Activated naive CD4-positive, alpha-beta T cell treated with Interleukin-2 at 50 U/mL for 16 hours (primary cell): Measurements from ENCODE around the gene ADRA2B.

Source experiments
- DNase-seq: peaks from one replicate; pipeline ENCODE4 v3.0.0-alpha.2; 2020

Gene ADRA2B

DNA sequence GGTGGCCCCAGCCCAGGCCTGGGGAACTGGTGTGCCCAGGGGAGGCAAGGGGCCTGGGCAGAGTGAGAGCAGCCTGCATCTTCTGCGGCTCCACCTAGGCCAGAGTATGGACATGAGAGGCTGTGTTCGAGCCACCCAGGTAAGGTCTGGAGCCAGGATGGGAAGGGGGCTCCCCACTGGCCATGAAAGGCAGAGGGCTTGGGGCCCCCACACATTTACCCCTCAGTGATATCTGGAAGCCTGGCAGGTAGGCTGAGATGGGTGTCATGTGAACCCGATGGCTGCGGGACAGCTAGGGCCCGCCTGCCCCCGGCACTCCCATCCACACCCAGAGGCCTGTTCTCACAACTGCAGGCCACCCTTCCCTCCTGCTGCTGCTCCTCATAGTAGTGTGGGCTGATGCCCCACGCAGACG is 13.2 kb downstream of the ADRA2B start:
- no peak for DNase-seq

DNA sequence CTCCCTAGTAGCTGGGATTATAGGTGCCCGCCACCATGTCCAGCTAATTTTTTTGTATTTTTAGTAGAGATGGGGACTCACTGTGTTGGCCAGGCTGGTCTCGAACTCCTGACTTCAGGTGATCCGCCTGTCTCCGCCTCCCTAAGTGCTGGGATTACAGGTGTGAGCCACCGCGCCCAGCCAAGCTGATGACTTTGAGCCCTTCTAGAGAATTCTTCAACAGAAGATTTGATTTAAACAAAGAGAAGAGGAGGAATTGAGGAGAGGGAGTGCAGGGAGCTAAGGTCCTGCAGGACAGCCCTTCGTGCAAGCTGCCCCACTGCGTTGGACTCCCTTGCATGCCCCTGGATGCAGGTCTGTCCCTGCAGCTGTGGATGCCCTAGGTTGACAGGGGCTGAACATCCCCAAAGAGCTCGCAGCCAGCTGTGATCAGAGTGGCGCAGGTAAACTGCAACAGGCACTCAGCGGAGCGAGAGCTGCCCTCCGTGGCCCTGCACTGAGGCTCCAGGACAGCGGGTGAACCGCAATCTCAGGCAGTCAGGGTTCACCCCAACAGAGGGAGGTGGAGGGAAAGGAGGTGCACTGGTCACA is 13.7 kb downstream of the ADRA2B start:
- peak; percentile 0 for DNase-seq

DNA sequence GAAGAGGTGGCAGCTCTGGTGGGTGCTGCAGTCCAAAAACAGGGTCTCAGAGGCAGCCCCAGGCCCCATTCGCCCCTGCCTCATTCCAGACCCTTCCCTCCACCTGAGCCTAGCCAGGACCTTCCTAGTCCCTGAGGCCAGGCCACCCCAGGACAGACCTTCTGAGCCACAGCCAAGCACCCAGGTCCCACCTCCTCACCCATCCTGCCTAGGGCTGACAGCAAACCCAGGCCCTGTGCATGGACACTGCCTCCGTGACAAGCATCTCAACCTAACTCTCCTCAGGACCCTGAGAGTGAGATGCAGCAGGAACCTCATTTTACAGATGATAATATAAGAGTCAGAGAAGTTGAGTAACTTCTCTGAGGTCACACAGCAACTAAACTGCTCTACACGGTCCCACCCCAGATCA is 15.5 kb downstream of the ADRA2B start:
- peak; percentile 0 for DNase-seq

DNA sequence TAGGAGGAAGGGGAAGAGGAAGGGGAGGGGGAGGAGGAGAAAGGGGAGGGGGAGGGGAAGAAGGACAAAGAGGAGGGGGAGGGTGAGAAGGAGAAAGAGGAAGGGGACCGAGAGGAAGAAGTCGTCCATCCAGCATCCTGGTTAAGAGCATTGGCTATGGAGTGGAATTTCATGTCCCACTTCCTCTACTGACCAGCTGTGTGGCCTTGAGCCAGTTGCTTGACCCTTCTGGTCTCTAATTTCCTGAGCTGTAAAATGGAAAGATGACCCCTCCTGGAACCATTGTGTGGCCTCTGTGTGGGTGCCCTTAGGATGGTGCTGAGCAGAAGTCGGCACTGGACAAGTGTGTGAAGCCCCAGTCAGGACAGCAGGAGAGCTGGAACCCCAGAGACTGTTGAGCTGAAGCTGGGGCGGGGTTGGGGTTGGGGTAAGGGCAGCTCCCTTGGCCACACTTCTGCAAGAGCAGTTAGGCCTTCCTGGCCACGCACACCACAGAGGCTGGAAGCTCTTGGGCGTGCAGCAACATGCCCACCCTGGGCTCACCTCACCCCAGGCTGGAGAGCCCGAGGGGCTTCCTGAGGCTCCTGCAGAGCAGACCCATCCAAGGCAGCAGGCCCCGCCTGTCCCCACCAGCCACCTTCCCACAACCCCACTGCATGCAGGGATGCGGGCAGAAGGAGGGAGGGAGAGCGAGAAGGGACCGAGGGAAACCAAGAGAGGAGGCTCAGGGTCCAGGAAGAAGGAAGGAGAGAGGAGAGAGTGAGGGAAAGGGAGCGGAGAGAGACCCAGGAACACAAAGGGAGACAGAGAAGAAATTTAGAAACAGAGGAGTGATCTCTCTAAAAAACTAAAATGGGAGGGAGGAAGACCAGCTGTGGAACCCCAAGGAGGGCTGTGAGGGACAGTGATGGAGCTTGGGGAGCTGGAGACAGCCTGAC is 16.2 kb downstream of the ADRA2B start:
- no peak for DNase-seq

DNA sequence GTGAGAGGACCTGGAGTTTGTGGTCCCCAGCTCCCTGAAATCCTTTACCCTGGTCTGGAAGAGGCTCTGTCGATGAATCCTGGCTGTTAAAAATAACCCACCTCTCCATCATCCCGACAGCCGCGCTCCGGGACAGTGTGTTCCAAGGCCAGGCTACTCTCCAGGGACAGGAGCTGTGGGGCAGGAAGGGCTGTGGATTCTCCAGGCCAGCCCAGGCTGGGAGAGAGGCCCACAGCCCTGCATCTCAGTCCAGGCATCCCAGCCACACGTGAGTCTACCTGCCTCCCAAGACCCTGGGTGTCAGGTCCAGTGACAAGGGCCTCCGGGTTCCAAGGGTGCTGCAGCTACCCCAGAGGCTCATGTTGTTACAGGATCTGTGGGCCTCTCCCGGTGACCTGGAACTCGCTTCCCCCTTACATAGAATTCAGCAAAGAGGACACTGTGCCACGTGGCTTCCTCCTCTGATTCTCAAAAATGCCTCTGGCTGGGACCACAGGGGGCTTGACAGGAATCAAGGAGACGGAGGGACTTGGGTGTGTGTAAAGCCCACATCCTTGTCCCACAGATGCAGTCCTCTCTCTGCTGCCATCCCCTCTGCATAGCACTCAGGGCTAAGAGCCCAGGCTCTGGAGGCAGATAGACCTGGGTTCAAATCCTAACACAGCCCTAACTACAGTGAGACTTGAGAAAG is 17.3 kb downstream of the ADRA2B start:
- no peak for DNase-seq

DNA sequence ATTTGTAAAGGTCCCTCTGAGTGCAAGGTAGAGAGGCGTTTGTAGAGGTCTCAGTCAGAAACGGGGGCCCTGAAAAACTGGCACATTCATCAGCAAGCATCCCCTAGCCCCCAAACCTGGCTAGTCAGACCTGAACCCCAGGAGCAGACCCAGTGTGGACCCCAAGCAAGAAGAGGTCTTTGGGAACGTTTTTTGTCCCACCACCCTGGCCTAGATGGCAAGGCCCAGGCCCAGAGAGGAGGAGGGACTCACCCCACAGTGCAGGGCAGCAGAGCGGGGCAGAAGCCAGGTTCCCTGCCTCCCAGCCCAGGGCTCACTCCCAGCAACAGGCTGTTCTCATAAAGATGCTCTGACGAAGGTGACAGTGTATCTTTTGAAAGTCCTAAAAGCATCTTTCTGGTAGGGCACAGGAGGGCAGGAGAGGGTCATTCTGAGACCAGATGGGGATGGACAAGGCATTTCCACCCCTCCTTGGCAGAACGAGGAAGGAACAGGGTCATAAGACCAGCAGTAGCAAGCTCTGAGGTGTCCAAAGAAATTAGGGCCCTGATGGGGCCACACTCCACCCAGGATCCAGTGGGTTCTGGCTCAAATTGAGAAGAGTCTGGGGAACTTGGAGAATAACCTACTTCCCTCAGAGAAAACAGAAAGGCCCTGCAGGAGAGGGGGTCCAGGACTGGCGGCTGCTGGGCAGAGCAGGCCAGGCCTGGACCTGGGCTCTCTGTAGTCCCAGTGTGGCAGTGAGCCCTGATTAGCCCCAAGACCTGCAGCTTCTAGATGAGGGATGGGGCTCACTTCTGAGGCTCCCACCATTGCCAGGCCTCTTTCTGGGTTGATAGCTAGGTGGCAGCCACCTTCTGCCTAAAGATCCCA is 18.2 kb downstream of the ADRA2B start:
- no peak for DNase-seq

DNA sequence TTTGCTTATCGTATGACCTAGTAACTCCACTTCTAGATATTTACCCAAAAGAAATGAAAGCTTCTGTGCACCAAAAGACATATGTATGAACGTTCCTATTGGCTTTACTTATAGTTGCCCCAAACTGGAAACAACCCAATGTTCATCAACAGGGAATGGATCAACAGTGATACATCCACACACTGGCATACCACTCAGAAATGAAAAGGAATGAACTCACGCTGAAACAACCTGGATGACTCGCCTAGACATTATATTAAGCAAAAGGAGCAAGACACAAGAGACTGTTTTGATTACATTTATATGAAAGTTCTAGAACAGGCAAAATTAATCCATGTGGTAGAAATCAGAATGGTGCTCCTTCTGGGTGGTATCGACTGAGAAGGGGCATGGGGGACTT is 18.9 kb downstream of the ADRA2B start:
- DNase-seq, result no peak

DNA sequence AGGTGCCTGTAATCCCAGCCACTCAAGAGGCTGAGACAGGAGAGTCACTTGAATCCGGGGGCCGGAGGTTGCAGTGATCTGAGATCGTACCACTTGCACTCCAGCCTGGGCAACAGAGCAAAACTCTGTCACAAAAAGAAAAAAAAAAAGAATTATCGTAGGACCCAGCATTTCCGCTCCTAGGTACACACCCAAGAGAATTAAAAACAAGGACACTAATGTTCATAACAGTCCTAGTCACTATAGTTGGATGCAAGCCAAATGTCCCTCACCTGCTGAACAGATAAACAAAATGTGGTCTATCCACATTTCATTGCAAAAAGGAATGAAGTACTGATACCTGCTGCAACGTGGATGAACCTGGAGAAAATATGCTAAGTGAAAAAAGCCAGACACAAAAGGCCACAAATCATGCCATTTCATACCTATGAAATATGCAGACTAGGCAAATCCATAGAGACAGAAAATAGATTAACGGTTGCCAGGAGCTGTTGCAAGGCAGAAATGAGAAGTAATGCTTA is 21.2 kb downstream of the ADRA2B start:
- no peak for DNase-seq

DNA sequence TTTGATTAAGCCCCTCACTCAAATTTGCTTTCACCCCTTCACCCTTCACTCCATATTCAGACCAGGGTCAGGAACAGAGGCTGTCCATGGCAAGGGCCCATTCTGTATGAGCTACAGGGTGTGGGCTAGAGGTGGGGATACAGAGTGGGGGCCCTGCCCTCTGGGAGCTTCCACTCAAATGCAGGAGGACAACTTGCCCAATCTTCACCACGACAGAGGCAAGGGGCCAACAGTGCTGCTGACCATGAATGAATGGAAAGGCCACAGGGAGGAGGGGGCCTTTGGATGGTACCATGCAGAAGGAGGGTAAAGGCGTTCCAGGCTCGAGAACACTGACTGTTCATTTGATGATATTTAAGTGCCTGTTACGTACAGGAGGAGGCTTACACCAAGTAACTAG is 22.8 kb downstream of the ADRA2B start:
- no peak for DNase-seq

DNA sequence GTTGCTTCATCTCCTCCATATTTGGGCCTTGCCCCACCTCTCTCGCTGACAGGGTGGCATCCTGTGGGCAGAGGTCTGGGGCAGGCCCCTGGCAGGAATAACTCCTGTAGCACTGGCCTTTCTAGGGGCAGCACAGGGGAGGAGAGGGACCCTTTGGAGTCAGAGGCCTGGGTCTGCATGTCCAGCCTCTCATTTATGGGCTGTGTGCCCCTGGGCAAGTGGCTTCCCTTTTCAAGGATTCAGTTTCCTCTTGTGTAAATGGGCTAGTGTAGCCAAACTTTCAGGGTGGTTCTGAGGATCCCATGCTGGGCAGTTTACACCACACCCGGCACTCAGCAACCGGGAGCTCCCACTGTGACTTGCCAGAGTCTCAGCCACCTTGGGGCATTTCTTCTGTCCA is 23.4 kb downstream of the ADRA2B start:
- DNase-seq, result no peak

DNA sequence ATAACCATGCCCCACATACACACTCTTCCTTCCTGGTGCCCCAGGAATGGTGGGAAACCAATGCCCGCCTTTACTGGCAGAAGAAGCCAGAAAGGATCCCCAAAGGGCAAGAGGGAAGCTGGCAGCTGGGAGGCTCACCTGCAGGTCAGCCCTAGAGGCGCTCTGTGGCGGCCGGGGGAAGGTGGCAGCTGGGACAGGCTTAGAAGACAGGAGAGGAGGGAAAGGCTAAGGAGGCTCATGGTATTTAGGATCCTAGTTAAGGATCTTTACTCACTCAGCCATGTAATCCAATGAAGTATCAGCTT is 23.8 kb downstream of the ADRA2B start:
- no peak for DNase-seq

DNA sequence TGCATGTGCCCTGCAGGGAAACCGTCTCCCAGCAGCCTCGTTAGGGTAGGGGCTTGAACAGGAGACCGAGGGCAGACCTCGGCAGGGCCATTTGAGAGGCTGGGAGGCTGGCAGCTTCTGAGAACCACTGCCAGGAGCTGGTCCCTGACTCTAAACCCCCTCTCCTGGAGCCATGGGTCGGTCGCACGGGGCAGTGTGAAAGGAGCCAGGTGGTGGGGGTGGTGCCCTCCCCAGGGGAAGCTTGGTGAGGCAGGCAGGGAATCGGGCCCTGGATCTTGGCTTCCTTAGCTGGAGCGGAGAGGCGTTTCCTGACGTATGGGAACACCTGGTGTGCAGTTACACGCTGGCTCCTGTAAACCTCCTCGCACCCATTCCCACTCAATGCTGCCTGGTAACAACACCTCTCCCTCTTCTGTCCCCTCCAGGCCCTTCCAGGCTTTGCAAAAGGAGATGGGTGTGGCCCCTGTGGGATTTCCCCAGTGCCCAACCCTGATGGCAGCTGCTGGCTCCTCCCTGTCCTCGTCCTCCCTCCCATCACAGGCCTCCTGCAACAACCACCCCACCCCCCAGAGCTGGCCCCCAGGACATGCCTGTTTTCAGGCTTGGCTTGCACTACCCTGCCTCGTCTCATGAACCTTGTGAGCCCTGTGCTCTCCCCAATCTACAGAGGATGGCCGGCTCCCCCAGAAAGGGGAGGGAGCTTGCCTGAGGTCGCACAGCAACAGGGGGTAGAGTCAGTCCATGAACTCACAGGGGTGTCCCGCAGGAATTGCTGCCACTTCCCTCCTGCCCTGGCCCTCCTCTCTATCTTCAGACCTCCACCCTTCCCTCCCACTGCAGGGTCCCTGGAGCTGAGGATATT is 24.4 kb downstream of the ADRA2B start:
- no peak for DNase-seq

DNA sequence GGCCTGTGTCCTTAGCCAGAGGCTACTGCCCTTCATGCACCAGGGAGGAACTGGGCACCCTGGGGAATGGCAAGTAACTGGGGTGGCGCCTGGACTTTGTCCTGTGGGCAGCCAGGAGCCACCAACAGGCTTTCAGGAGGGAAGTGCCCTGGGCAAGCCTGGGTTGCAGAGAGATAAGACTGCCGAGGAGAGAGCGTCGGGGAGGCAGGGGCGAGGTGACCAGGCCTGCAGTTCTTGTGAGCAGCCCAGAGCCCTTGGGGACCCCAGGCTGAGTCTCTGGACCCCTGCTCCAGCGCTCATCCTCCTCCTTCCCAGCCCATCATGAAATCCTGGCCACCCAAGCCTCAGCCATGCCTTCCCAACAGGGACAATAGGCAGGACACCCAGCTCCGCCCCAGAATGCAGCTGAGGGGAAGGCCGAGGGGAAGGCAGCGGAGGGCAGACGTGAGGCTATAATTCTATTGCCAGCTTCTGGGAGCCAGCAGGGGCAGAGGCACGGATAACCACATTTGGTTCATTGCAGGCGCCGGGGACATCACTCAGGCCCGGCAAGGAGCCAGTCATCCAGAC is 25.1 kb downstream of the ADRA2B start:
- DNase-seq, result no peak

DNA sequence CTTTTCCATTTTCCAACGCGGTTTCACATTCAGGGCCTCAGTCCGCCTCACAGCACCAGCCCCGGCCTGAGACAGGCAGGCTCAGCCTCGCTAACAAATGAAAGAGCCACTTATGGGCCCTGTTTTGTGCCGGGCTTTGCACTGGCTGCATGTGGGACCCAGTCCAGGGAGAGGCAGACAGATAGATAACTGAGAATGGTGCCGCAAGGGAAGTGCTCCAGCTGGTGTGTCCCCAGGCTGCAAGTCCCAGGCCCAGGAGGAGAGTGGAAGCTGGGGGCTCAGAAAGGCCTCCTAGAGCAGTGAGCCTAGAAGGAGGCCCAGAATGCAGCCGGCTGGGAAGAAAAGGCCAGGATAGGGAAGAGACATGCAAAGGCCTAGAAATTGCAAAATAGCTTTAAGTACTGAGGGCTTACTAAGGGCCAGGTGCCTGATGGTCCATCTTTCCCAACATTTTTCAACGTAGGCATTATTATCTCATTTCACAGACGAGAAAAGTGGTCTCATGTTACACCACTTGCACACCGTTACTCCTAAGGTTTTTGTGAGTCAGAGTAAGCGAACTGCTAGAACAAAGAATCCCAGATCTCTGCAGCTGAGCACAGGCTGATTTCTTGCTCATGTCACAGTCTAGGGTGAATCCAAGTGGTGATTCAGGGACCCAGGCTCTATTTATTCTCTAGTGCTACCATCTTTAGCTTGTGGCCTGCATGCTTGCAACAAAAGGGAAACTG is 26.0 kb downstream of the ADRA2B start:
- no peak for DNase-seq

DNA sequence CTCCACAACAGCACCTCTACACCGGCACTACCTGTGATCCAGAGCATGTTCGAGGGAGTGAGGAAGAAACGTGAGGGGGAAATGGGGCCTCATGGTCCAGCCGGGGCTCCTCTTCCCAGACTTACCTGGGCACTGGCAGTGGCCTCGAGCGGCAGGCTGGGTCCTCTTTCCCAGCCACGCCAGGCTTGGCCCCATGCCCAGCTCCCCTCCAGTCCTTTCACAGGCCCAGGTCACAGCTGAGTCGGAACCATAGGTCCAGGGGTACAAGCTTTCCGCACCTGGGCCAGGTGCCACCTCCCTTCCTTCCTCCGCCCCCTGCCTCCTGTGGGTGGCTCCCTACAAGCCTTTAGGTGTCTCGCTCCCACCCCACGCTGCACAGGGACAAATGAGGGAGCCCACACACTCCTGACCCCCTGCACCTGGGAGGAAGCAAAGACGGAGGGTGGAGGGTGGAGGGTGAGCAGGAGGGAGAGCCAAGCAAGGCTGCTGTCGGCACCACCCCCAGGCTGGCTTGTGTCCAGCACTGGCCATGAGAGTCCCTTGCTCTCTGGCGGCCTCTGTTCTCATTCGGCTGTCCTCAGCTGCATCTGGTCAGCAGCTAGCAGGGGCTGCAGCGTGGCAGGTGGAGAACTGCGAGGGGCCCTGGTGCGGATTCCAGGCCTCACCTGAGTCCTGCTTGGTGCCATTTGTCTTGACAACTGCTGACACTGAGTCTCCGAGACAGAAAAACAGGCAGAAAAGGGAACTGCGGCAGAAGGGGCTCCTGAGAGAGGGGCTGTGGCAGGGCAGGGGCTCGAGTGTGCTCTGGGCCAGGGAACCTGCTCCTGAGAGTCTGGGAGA is 26.8 kb downstream of the ADRA2B start:
- no peak for DNase-seq

DNA sequence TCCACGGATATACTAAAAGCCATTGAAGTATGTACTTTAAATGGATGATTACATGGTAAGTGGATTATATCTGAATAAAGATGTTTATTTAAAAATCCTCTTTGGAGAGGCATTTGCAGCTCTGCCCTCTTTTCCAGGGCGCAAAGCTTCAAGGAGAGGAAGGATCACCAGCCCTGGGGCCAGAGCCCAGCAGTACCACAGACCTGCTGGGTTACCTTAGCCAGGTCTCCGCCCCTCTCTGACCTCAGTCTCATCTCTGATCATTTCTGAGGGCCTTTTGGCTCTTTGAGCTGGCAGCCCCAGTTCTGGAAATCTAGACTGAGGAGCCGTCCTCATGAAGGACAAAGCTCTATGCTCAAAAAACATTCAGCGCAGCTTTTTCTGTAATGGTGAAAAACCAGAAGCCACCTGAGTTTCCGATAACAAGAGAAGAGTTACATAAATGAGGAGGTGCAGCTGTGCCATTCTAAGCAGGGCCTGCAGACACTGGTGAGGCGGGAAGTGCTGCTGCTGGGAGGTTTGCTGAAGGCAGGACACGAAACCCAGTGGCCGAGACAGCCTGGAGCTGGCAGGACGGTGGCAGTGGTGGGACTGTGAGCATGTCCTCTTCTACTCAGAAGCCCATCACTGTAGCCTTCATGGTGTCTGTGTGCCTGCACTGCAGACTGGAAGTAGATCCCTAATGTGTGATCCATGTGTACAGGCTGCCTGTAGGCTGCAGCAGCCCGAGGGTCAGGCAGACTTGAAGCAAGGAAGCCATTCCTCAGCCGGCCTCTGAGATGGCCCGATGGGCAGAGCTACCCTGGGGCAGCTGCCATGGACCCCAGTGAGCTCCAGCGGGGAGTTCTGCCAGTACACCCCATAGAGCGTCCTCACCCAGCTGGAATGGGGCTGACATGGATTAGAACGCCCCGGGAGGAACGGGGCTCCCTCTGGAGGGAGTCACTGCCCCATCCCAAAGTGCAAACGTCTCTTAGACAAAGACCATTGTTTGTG is 27.7 kb downstream of the ADRA2B start:
- DNase-seq, result no peak

DNA sequence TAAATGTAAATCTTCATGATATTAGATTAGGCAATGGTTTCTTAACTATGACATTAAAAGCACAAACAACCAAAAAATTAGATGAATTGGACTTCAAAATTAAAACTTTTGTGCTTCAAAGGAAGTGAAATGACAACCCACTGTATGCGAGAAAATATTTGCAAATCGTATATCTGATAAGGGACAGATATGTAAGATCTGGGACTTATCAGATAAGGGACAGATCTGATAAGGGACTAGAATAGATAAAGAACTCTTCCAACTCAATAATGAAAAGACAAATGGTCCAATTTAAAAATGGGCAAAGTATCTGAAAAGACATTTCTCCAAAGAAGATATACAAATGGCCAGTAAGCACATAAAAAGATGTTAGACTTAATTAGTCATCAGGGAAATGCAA is 29.2 kb downstream of the ADRA2B start:
- no peak for DNase-seq

DNA sequence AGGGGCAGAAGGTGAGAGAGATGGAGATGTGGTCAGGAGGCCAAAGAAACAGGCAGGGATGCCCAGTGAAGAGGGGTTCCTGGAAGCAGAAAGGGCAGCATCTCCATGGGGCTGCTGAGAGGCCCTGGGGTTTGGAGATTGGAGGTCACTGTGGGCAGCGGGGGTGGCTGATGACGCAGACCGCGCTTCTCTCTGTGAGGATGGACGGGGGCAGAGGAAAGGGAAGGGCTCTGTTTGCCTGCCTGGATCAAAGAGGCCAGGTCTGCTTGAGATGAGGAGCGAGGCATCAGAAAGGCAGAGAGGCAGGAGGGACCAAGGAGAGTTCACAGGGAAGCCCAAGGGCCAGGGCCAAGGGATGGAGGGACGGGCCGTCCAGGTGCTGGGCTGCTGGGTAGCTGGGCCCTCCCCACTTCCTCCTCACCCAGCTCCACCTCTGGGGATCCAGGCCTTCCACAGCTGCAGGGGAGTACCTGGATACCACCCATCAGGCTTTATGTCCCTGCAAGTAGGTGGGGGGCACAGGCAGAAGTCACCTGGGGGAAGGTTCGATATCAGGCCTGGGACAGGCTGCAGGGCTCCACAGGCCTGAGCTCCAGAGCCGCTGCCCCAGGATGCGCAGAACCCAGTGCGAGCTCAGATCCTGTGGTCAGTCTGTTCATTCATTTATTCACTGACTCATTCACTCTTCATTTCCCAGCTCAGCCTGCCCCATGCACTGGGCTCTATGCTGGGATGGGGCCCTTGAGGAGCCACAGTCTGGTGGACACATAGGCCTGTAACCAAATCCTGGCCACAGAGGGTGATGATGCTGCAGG is 30.6 kb downstream of the ADRA2B start:
- DNase-seq, result no peak
